GM12878 (cell line): ENCODE data around the gene CSNK1G1. TPM values are rescaled to one million over a fixed set of nuclear protein-coding genes. Genes with fewer than 3 reads are reported as not detected.

Source experiments
- ATAC-seq: fragments of 200-7000 bp; cut with Tn5 transposase; 3 replicates; pipeline ENCODE4 v1.9.1; 2020; ENCODE audit warnings: mild to moderate bottlenecking, moderate library complexity
- BruUV-seq: library from RNA; stranded (reverse); fragments of 400-500 nt; replicated peaks from 2 replicates; lab custom pipeline; 2021; lab: Mats Ljungman, UMichigan
- CTCF ChIA-PET: fragments of 300-600 bp; sonication (Branson Sonifier 250); formaldehyde crosslinking; extraction: SDS; loops from one replicate; lab custom pipeline; 2021; ENCODE audit warnings: inconsistent platforms; lab: Yijun Ruan, JAX
- POLR2A ChIA-PET: fragments of 350-600 bp; formaldehyde crosslinking; extraction: SDS; loops from one replicate; lab custom pipeline; 2021; ENCODE audit warnings: inconsistent platforms; lab: Charles Lee
- RAD21 ChIA-PET: fragments of 300-600 bp; sonication (Branson Sonifier 250); formaldehyde crosslinking; loops from one replicate; lab custom pipeline; 2023; ENCODE audit warnings: antibody characterized with exemption; ENCODE audit not compliant: unreplicated experiment; lab: Charles Lee
- SMC1A ChIA-PET: fragments of 300-600 bp; sonication (Branson Sonifier 250); formaldehyde crosslinking; loops from one replicate; lab custom pipeline; 2023; ENCODE audit not compliant: unreplicated experiment, uncharacterized antibody; lab: Charles Lee
- DNase-seq: peaks from one replicate; pipeline ENCODE4 v3.0.0-alpha.2; 2011; ENCODE audit warnings: low read depth, low spot score
- FAIRE-seq: peaks from 3 replicates; lab custom pipeline; 2011; peaks lifted over from hg19 to GRCh38; lab: Jason Lieb, UNC
- H2AFZ ChIP-seq: 2 replicates; pipeline ENCODE4 v1.6.0; 2011; ENCODE audit warnings: low read depth, low read length, control low read depth; ENCODE audit not compliant: control insufficient read depth
- H3K27ac ChIP-seq: 2 replicates; pipeline ENCODE4 v1.5.1; 2011; ENCODE audit warnings: control low read depth; ENCODE audit not compliant: control insufficient read depth, insufficient read depth
- H3K27me3 ChIP-seq, 2 experiments: replicated peaks in 1 of 2; 2 replicates each; pipeline versions ENCODE4 v1.6.0 to v1.6.1; 2011; ENCODE audit warnings: low read length in 1 of 2; ENCODE audit not compliant: control insufficient read depth in 2 of 2, insufficient read depth in 2 of 2
- H3K36me3 ChIP-seq, 2 experiments: 2 replicates each; pipeline ENCODE4 v1.5.1; 2011; ENCODE audit warnings: low read length in 1 of 2; ENCODE audit not compliant: control insufficient read depth in 2 of 2, insufficient read depth in 2 of 2
- H3K4me1 ChIP-seq: 2 replicates; pipeline ENCODE4 v1.6.1; 2011; ENCODE audit warnings: mild to moderate bottlenecking, low read length, moderate library complexity, mixed read lengths; ENCODE audit not compliant: control insufficient read depth, insufficient read depth
- H3K4me2 ChIP-seq: 2 replicates; pipeline ENCODE4 v1.6.0; 2011; ENCODE audit warnings: control low read depth; ENCODE audit not compliant: control insufficient read depth, insufficient read depth
- H3K4me3 ChIP-seq: fragments of 200-600 bp; sonication (generic); 2 replicates; pipeline ENCODE4 v1.5.1; 2016
- H3K79me2 ChIP-seq: 2 replicates; pipeline ENCODE4 v1.6.0; 2011; ENCODE audit warnings: low read length; ENCODE audit not compliant: control insufficient read depth, insufficient read depth
- H3K9ac ChIP-seq: 2 replicates; pipeline ENCODE4 v1.8.0; 2011; ENCODE audit warnings: low read length, control low read depth, mixed read lengths; ENCODE audit not compliant: control insufficient read depth, insufficient read depth
- H3K9me3 ChIP-seq: replicated peaks from 3 replicates; pipeline ENCODE4 v1.5.1; 2011; ENCODE audit warnings: mild to moderate bottlenecking, low read length; ENCODE audit not compliant: control insufficient read depth, insufficient read depth
- H4K20me1 ChIP-seq: 2 replicates; pipeline ENCODE4 v1.6.0; 2011; ENCODE audit not compliant: control insufficient read depth, insufficient read depth
- ATF7 ChIP-seq: fragments of 450-650 bp; IDR thresholded peaks from 2 replicates; pipeline ENCODE4 v1.6.1; 2016; ENCODE audit warnings: low read depth, mild to moderate bottlenecking
- CHD2 ChIP-seq: IDR thresholded peaks from 2 replicates; pipeline ENCODE4 v1.6.1; 2011; ENCODE audit warnings: low read depth, low read length, improper control_type of control experiment, borderline replicate concordance
- ETV6 ChIP-seq, 2 experiments: fragments of 450-650 bp in 1 of 2; IDR thresholded peaks in 1 of 2; conservative IDR thresholded peaks in 1 of 2; 2 replicates each; pipeline ENCODE4 v1.6.1; 2014; ENCODE audit warnings: antibody characterized with exemption in 1 of 2, borderline replicate concordance in 1 of 2, low read depth in 1 of 2, mild to moderate bottlenecking in 1 of 2, moderate library complexity in 1 of 2
- NFYB ChIP-seq: IDR thresholded peaks from 2 replicates; pipeline ENCODE4 v1.6.1; 2011; ENCODE audit warnings: low read depth, mild to moderate bottlenecking, low read length, improper control_type of control experiment, moderate library complexity; ENCODE audit not compliant: insufficient read depth
- NR2C1 ChIP-seq: fragments of 450-650 bp; IDR thresholded peaks from 2 replicates; pipeline ENCODE4 v1.6.1; 2017; ENCODE audit warnings: antibody characterized with exemption, mild to moderate bottlenecking, moderate library complexity
- NR2C2 ChIP-seq: IDR thresholded peaks from 2 replicates; pipeline ENCODE4 v1.6.1; 2011; ENCODE audit warnings: borderline replicate concordance, low read depth; ENCODE audit not compliant: control insufficient read depth, insufficient read length
- RCOR1 ChIP-seq: conservative IDR thresholded peaks from 2 replicates; pipeline ENCODE4 v1.6.1; 2012; ENCODE audit warnings: low read depth, low read length, improper control_type of control experiment
- ZBED1 ChIP-seq: IDR thresholded peaks from 2 replicates; pipeline ENCODE4 v1.6.1; 2016; ENCODE audit warnings: borderline replicate concordance
- ZNF217 ChIP-seq: fragments of 450-650 bp; IDR thresholded peaks from 2 replicates; pipeline ENCODE4 v1.6.1; 2017; ENCODE audit warnings: antibody characterized with exemption, mild to moderate bottlenecking
- WGBS: methylation state at CpG from one replicate; pipeline ENCODE4 v1.1.6; 2016; ENCODE audit warnings: low lambda C conversion rate; ENCODE audit not compliant: insufficient replicate concordance, insufficient coverage; ENCODE audit errors: missing lambda C conversion rate; 5-methylcytosine and 5-hydroxymethylcytosine counted together
- in situ Hi-C: fragments of 300-500 bp; cut with MboI; formaldehyde crosslinking; loops from 9 replicates; pipeline ENCODE4 v1.14.3; 2018; ENCODE audit warnings: mixed read lengths
- intact Hi-C: fragments of 100-400 bp; cut with micrococcal nuclease; formaldehyde crosslinking; loops from one replicate; pipeline ENCODE4 v1.14.2; 2022; ENCODE audit not compliant: unreplicated experiment
- polyA plus RNA-seq, 11 experiments: library from polyadenylated mRNA; depleted of rRNA in 4 of 11; unstranded in 6 of 11; stranded (reverse) in 5 of 11; fragments of >200 nt; fragmentation: Nextera tagmentation in 4 of 11; fragmentation: Illumina TruSeq in 1 of 11; extraction: Ambion mirVana in 4 of 11; extraction: Trizol in 1 of 11; gene quantifications; 1 replicate in 1 of 11; 2 replicates in 10 of 11; pipeline versions ENCODE4 v1.2.1 to v1.2.3, GENCODE V29; 2011 to 2016; ENCODE audit warnings: inconsistent platforms in 2 of 11, missing spikeins in 2 of 11, low read depth in 1 of 11
- total RNA-seq, 4 experiments: library from RNA; depleted of rRNA in 3 of 4; stranded (reverse); fragments of >200 nt in 3 of 4; fragmentation: Illumina TruSeq in 1 of 4; extraction: Trizol in 1 of 4; gene quantifications; 2 replicates each; pipeline versions ENCODE4 v1.2.1 to v1.2.3, GENCODE V29; 2013 to 2021
- TF ChIP-seq, protein P1 (sequence below): fragments of 450-650 bp; IDR thresholded peaks from 2 replicates; pipeline ENCODE4 v1.6.1; 2017; ENCODE audit warnings: borderline replicate concordance
- TF ChIP-seq, protein P2 (sequence below): fragments of 450-650 bp; IDR thresholded peaks from 2 replicates; pipeline ENCODE4 v1.6.1; 2014; ENCODE audit warnings: mild to moderate bottlenecking
- TF ChIP-seq, protein P3 (sequence below): fragments of 450-650 bp; IDR thresholded peaks from 2 replicates; pipeline ENCODE4 v1.6.1; 2018; ENCODE audit warnings: borderline replicate concordance, mild to moderate bottlenecking; ENCODE audit not compliant: partially characterized antibody
- TF ChIP-seq, protein P4 (sequence below): IDR thresholded peaks from 2 replicates; pipeline ENCODE4 v1.6.1; 2011; ENCODE audit warnings: mild to moderate bottlenecking, low read depth, low read length, moderate library complexity; ENCODE audit not compliant: insufficient replicate concordance
- TF ChIP-seq, protein P5 (sequence below): fragments of 450-650 bp; IDR thresholded peaks from 2 replicates; pipeline ENCODE4 v1.6.1; 2016; ENCODE audit warnings: mild to moderate bottlenecking

Gene CSNK1G1
- total and polyA plus RNA-seq, 10 of the 15 experiments (the other 5 are each of a cell fraction or from before 2014, with no cell fraction given) = 6.1 to 23.4 (median 15.3) TPM

DNA sequence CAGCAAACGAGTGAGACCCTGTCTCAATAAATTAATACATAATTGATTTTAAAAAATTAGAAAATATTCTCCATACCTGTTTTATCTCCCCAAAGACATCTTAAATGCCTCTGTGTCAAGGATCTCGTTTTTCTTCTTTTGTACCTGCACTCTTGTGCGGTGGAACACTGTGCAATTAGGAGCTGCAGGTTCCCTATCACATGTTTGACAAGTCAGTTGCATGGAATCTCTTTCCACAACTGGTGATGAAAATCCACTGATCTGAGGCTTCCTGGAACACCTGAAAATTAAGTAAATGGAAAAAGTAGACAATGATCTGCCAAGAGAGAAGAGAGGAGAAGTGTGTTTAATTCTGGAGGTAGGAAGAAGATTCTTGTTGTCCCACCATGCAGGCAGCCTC is 207.4 kb downstream of the CSNK1G1 start (continued):
- TF ChIP-seq, protein P1, sequence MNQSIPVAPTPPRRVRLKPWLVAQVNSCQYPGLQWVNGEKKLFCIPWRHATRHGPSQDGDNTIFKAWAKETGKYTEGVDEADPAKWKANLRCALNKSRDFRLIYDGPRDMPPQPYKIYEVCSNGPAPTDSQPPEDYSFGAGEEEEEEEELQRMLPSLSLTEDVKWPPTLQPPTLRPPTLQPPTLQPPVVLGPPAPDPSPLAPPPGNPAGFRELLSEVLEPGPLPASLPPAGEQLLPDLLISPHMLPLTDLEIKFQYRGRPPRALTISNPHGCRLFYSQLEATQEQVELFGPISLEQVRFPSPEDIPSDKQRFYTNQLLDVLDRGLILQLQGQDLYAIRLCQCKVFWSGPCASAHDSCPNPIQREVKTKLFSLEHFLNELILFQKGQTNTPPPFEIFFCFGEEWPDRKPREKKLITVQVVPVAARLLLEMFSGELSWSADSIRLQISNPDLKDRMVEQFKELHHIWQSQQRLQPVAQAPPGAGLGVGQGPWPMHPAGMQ = no peak

DNA sequence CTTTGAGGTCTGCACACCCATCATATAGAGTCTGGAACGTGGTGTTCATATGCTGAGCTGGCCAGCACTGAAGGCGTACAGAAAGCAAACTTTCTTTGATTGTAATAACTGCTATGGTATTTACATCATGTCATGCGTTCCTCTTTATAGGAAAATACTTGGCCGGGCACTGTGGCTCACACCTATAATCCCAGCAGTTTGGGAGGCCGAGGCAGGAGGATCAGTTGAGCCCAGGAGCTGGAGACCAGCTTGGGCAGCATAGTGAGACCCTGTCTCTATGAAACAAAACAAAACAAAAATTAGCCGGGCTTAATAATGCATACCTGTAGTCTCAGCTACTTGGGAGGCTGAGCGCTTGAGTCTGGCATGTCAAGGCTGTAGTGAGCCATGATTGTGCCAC is 207.8 kb downstream of the CSNK1G1 start:
- WGBS = 92% methylated on average over 7 of the region's 7 CpGs
- H3K9me3 ChIP-seq = no peaks in the 10 kb centered on the region
- RAD21 ChIA-PET = interaction anchor here (2.0 kb wide), 1 partner anchor 54 kb away, joined by 6 read pairs; the partner anchor contains the start of gene CIAO2A
- H3K36me3 ChIP-seq = peaks cover 2 to 3% of the 10 kb centered on the region in 2 experiments
- no peak overlapping the region for H3K4me2 ChIP-seq
- BruUV-seq = no TSS peak
- H4K20me1 ChIP-seq = no peaks in the 10 kb centered on the region
- intact Hi-C loops = no loop called here
- no peak overlapping the region for H3K4me3 ChIP-seq
- H3K79me2 ChIP-seq = peaks cover 15% of the 10 kb centered on the region
- peaks cover 54% of the 10 kb centered on the region for H3K4me1 ChIP-seq
- POLR2A ChIA-PET = interaction anchor here (0.7 kb wide), 1 partner anchor 14 kb away, joined by 3 read pairs; the partner anchor contains the start of gene PPIB
- in situ Hi-C loops = no loop called here
- CTCF ChIA-PET = interaction anchor here (0.7 to 1.9 kb wide), 4 partner anchors 10 to 1077 kb away, joined by 3 to 6 read pairs (median 4); no protein-coding TSS in a partner anchor
- FAIRE-seq = no peak
- no peak for ATAC-seq
- H3K27ac ChIP-seq = no peak overlapping the region
- SMC1A ChIA-PET = interaction anchor here (1.1 kb wide), 1 partner anchor 12 kb away, joined by 3 read pairs; no protein-coding TSS in a partner anchor
- no peak for DNase-seq
- no peak overlapping the region for H3K9ac ChIP-seq
- H2AFZ ChIP-seq = no peak overlapping the region
- no peaks in the 10 kb centered on the region for H3K27me3 ChIP-seq
- no peak for TF ChIP-seq CHD2
- TF ChIP-seq NR2C1 = no peak
- no peak for TF ChIP-seq NR2C2
- no peak for TF ChIP-seq ZBED1
- TF ChIP-seq, protein P2, sequence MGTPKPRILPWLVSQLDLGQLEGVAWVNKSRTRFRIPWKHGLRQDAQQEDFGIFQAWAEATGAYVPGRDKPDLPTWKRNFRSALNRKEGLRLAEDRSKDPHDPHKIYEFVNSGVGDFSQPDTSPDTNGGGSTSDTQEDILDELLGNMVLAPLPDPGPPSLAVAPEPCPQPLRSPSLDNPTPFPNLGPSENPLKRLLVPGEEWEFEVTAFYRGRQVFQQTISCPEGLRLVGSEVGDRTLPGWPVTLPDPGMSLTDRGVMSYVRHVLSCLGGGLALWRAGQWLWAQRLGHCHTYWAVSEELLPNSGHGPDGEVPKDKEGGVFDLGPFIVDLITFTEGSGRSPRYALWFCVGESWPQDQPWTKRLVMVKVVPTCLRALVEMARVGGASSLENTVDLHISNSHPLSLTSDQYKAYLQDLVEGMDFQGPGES = no peak
- TF ChIP-seq ETV6 (conservative IDR thresholded peaks at IDR 0.05 in 1 of 2, IDR thresholded peaks at IDR 0.05 in 1 of 2; ENCODE audit: borderline replicate concordance in 1 of 2, low read depth in 1 of 2) = no peak
- TF ChIP-seq RCOR1 = no peak
- no peak for TF ChIP-seq ZNF217
- TF ChIP-seq, protein P3, sequence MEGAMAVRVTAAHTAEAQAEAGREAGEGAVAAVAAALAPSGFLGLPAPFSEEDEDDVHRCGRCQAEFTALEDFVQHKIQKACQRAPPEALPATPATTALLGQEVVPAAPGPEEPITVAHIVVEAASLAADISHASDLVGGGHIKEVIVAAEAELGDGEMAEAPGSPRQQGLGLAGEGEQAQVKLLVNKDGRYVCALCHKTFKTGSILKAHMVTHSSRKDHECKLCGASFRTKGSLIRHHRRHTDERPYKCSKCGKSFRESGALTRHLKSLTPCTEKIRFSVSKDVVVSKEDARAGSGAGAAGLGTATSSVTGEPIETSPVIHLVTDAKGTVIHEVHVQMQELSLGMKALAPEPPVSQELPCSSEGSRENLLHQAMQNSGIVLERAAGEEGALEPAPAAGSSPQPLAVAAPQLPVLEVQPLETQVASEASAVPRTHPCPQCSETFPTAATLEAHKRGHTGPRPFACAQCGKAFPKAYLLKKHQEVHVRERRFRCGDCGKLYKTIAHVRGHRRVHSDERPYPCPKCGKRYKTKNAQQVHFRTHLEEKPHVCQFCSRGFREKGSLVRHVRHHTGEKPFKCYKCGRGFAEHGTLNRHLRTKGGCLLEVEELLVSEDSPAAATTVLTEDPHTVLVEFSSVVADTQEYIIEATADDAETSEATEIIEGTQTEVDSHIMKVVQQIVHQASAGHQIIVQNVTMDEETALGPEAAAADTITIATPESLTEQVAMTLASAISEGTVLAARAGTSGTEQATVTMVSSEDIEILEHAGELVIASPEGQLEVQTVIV = no peak
- no peak for TF ChIP-seq ATF7
- TF ChIP-seq, protein P4, sequence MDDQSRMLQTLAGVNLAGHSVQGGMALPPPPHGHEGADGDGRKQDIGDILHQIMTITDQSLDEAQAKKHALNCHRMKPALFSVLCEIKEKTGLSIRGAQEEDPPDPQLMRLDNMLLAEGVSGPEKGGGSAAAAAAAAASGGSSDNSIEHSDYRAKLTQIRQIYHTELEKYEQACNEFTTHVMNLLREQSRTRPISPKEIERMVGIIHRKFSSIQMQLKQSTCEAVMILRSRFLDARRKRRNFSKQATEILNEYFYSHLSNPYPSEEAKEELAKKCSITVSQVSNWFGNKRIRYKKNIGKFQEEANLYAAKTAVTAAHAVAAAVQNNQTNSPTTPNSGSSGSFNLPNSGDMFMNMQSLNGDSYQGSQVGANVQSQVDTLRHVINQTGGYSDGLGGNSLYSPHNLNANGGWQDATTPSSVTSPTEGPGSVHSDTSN = no peak
- TF ChIP-seq, protein P5, sequence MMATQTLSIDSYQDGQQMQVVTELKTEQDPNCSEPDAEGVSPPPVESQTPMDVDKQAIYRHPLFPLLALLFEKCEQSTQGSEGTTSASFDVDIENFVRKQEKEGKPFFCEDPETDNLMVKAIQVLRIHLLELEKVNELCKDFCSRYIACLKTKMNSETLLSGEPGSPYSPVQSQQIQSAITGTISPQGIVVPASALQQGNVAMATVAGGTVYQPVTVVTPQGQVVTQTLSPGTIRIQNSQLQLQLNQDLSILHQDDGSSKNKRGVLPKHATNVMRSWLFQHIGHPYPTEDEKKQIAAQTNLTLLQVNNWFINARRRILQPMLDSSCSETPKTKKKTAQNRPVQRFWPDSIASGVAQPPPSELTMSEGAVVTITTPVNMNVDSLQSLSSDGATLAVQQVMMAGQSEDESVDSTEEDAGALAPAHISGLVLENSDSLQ = no peak
- TF ChIP-seq NFYB = no peak
